Testis (tissue), 2 donors: ENCODE results near the gene MTCL1.

Experiments
- CTCF ChIP-seq, 3 experiments: fragments of 450-650 bp in 2 of 3; fragments of 200-600 bp in 1 of 3; sonication (generic) in 1 of 3; IDR thresholded peaks; one replicate each; pipeline ENCODE4 v1.5.1; 2016 to 2019; ENCODE audit warnings: antibody characterized with exemption in 3 of 3, mild to moderate bottlenecking in 2 of 3, moderate library complexity in 1 of 3
- POLR2A ChIP-seq: fragments of 450-650 bp; IDR thresholded peaks from one replicate; pipeline ENCODE4 v1.6.1; 2017; ENCODE audit warnings: antibody characterized with exemption, mild to moderate bottlenecking, moderate library complexity

- TF ChIP-seq CTCF (IDR thresholded peaks at IDR 0.05) (no peak), POLR2A (no peak)
Observed at GRCh38 chr18:8797206-8797605, 91.8 kb downstream of the MTCL1 start.
